ENCODE data around the gene ANKRD44.

- no peak for TF ChIP-seq GATA2 (IDR thresholded peaks at IDR 0.05; ENCODE audit: low read depth, low read length)
- no peak for TF ChIP-seq GATA3 (IDR thresholded peaks at IDR 0.05; ENCODE audit: low read depth, low read length)
Measured at GRCh38 chr2:197137826-197138477, 172.6 kb downstream of the ANKRD44 start.
